Measurements from ENCODE around the gene OR7A17.

Gene OR7A17

GRCh38 chr19:14886032-14886431 lies at the start of gene OR7A17:
TSS of gene OR7A17 (minus strand) at chr19:14886132. CDS start at chr19:14881355, 4,777 bp downstream.
- Mint-ChIP-seq H3K4me3 (no peak within 1 kb of the TSS), H3K27me3 (peaks cover 0 to 7% of the 10 kb centered on the region in 2 donors), H3K27ac (peak within 1 kb of the TSS; percentile 9), H3K9me3 (no peaks in the 10 kb centered on the region), H3K36me3 (no peaks in the 10 kb centered on the region), H3K4me1 (peaks cover 21% of the 10 kb centered on the region in 2 donors)
- no peak for DNase-seq
- no peak for ATAC-seq (replicated peaks)

- peaks cover 0 to 2% of the 10 kb centered on the region in 2 donors for H3K36me3 Mint-ChIP-seq
- H3K4me3 Mint-ChIP-seq = no peak overlapping the region
- no peak for DNase-seq
- no peak overlapping the region for H3K27ac Mint-ChIP-seq
- peaks cover 4 to 6% of the 10 kb centered on the region in 2 donors for H3K9me3 Mint-ChIP-seq
- H3K4me1 Mint-ChIP-seq = no peaks in the 10 kb centered on the region
- ATAC-seq (replicated peaks) = no peak
- peaks cover 11 to 29% of the 10 kb centered on the region in 2 donors for H3K27me3 Mint-ChIP-seq
These were observed 47.6 kb upstream of the OR7A17 start for GRCh38 chr19:14933506-14933905.

- peaks cover 43 to 53% of the 10 kb centered on the region in 2 donors for H3K27me3 Mint-ChIP-seq
- H3K9me3 Mint-ChIP-seq = peaks cover 8 to 9% of the 10 kb centered on the region in 2 donors
- no peak overlapping the region for H3K27ac Mint-ChIP-seq
- ATAC-seq (replicated peaks) (no peak), DNase-seq (no peak)
- peaks cover 0 to 2% of the 10 kb centered on the region in 2 donors for H3K4me1 Mint-ChIP-seq
- H3K4me3 Mint-ChIP-seq = no peak overlapping the region
- H3K36me3 Mint-ChIP-seq = peaks cover 5% of the 10 kb centered on the region in 2 donors
These were observed 30.9 kb upstream of the OR7A17 start for GRCh38 chr19:14916848-14917247.

- H3K27ac Mint-ChIP-seq = no peak overlapping the region
- peaks cover 5% of the 10 kb centered on the region in 2 donors for H3K36me3 Mint-ChIP-seq
- ATAC-seq (replicated peaks) (no peak), DNase-seq (no peak)
- peaks cover 41 to 52% of the 10 kb centered on the region in 2 donors for H3K27me3 Mint-ChIP-seq
- peaks cover 8 to 9% of the 10 kb centered on the region in 2 donors for H3K9me3 Mint-ChIP-seq
- H3K4me1 Mint-ChIP-seq = peaks cover 0 to 2% of the 10 kb centered on the region in 2 donors
- no peak overlapping the region for H3K4me3 Mint-ChIP-seq
These were observed 29.2 kb upstream of the OR7A17 start for GRCh38 chr19:14915116-14915515.

- H3K36me3 Mint-ChIP-seq = no peaks in the 10 kb centered on the region
- no peak overlapping the region for H3K27ac Mint-ChIP-seq
- no peaks in the 10 kb centered on the region for H3K9me3 Mint-ChIP-seq
- no peaks in the 10 kb centered on the region for H3K4me1 Mint-ChIP-seq
- peaks cover 25 to 31% of the 10 kb centered on the region in 2 donors for H3K27me3 Mint-ChIP-seq
- ATAC-seq (replicated peaks) = no peak
- no peak overlapping the region for H3K4me3 Mint-ChIP-seq
- DNase-seq = no peak
These were observed 20.8 kb upstream of the OR7A17 start for GRCh38 chr19:14906711-14907110.

GRCh38 chr19:14901675-14902260 lies 15.8 kb upstream of the OR7A17 start:
- DNase-seq (no peak), ATAC-seq (replicated peaks) (no peak)
- Mint-ChIP-seq H3K27me3 (peaks cover 36 to 46% of the 10 kb centered on the region in 2 donors), H3K9me3 (no peaks in the 10 kb centered on the region), H3K27ac (no peak overlapping the region), H3K4me1 (no peaks in the 10 kb centered on the region), H3K36me3 (no peaks in the 10 kb centered on the region), H3K4me3 (no peak overlapping the region)

- Mint-ChIP-seq H3K27me3 (peaks cover 15 to 35% of the 10 kb centered on the region in 2 donors), H3K36me3 (no peaks in the 10 kb centered on the region), H3K27ac (peak overlapping the region; percentile 37), H3K4me1 (peaks cover 15 to 19% of the 10 kb centered on the region in 2 donors), H3K4me3 (no peak overlapping the region), H3K9me3 (no peaks in the 10 kb centered on the region)
- DNase-seq (no peak), ATAC-seq (replicated peaks) (no peak)
These were observed 4.9 kb upstream of the OR7A17 start for GRCh38 chr19:14890643-14891379.

GRCh38 chr19:14889994-14890642 lies 4.2 kb upstream of the OR7A17 start:
- no peak overlapping the region for H3K27ac Mint-ChIP-seq
- no peak for DNase-seq
- H3K9me3 Mint-ChIP-seq = no peaks in the 10 kb centered on the region
- ATAC-seq (replicated peaks) = no peak
- no peaks in the 10 kb centered on the region for H3K36me3 Mint-ChIP-seq
- no peak overlapping the region for H3K4me3 Mint-ChIP-seq
- H3K4me1 Mint-ChIP-seq = peaks cover 21 to 22% of the 10 kb centered on the region in 2 donors
- peaks cover 15 to 32% of the 10 kb centered on the region in 2 donors for H3K27me3 Mint-ChIP-seq

GRCh38 chr19:14871619-14872230 lies 14.2 kb downstream of the OR7A17 start:
- ATAC-seq (replicated peaks) (peak in 1 of 2 donors; percentile 38), DNase-seq (no peak)
- Mint-ChIP-seq H3K9me3 (no peaks in the 10 kb centered on the region), H3K4me3 (no peak overlapping the region), H3K27ac (no peak overlapping the region), H3K27me3 (peaks cover 20 to 23% of the 10 kb centered on the region in 2 donors), H3K36me3 (no peaks in the 10 kb centered on the region), H3K4me1 (no peaks in the 10 kb centered on the region)

GRCh38 chr19:14868497-14868896 lies 17.4 kb downstream of the OR7A17 start:
- ATAC-seq (replicated peaks) (no peak), DNase-seq (no peak)
- Mint-ChIP-seq H3K4me3 (no peak overlapping the region), H3K9me3 (no peaks in the 10 kb centered on the region), H3K4me1 (no peaks in the 10 kb centered on the region), H3K36me3 (no peaks in the 10 kb centered on the region), H3K27ac (no peak overlapping the region), H3K27me3 (peaks cover 32 to 33% of the 10 kb centered on the region in 2 donors)

- Mint-ChIP-seq H3K27ac (no peak within 1 kb of the TSS), H3K27me3 (peaks cover 35 to 39% of the 10 kb centered on the region in 2 donors), H3K36me3 (no peaks in the 10 kb centered on the region), H3K4me3 (no peak within 1 kb of the TSS), H3K4me1 (no peaks in the 10 kb centered on the region), H3K9me3 (no peaks in the 10 kb centered on the region)
- ATAC-seq (replicated peaks) (no peak), DNase-seq (no peak)
These were observed 37.1 kb downstream of the OR7A17 start, which contains the start of gene OR7A10 for GRCh38 chr19:14848822-14849221. TSS of gene OR7A10 (minus strand) at chr19:14848922. CDS start at chr19:14841877, 7,045 bp downstream.

GRCh38 chr19:14843578-14843977 lies 42.4 kb downstream of the OR7A17 start:
- Mint-ChIP-seq H3K27ac (no peak overlapping the region), H3K36me3 (no peaks in the 10 kb centered on the region), H3K4me3 (no peak overlapping the region), H3K27me3 (peaks cover 25 to 34% of the 10 kb centered on the region in 2 donors), H3K9me3 (no peaks in the 10 kb centered on the region), H3K4me1 (peaks cover 0 to 2% of the 10 kb centered on the region in 2 donors)
- ATAC-seq (replicated peaks) (no peak), DNase-seq (no peak)

GRCh38 chr19:14843169-14843568 lies 42.8 kb downstream of the OR7A17 start:
- Mint-ChIP-seq H3K27ac (no peak overlapping the region), H3K4me1 (peaks cover 0 to 2% of the 10 kb centered on the region in 2 donors), H3K4me3 (no peak overlapping the region), H3K36me3 (no peaks in the 10 kb centered on the region), H3K9me3 (no peaks in the 10 kb centered on the region), H3K27me3 (peaks cover 23 to 32% of the 10 kb centered on the region in 2 donors)
- DNase-seq (no peak), ATAC-seq (replicated peaks) (no peak)

GRCh38 chr19:14840206-14840605 lies 45.7 kb downstream of the OR7A17 start:
- DNase-seq (no peak), ATAC-seq (replicated peaks) (no peak)
- no peaks in the 10 kb centered on the region for H3K36me3 Mint-ChIP-seq
- H3K4me3 Mint-ChIP-seq = no peak overlapping the region
- no peaks in the 10 kb centered on the region for H3K9me3 Mint-ChIP-seq
- H3K4me1 Mint-ChIP-seq = peaks cover 0 to 5% of the 10 kb centered on the region in 2 donors
- H3K27me3 Mint-ChIP-seq = peaks cover 20 to 28% of the 10 kb centered on the region in 2 donors
- no peak overlapping the region for H3K27ac Mint-ChIP-seq
